H9 (cell line): ENCODE measurements around the gene GRID1. TPM values are rescaled to one million over a fixed set of nuclear protein-coding genes. Genes with fewer than 3 reads are reported as not detected.

Experiments used
- DNase-seq: peaks from one replicate; pipeline ENCODE4 v3.0.0-alpha.2; 2017
- H2AFZ ChIP-seq: one replicate; pipeline ENCODE4 v1.6.1; 2013; ENCODE audit warnings: mild to moderate bottlenecking, low read length, control low read depth, moderate library complexity
- H2AK5ac ChIP-seq: 2 replicates; pipeline ENCODE4 v1.6.1; 2013; ENCODE audit warnings: low read length, control low read depth, mixed read lengths; ENCODE audit not compliant: insufficient read length
- H2BK120ac ChIP-seq: one replicate; pipeline ENCODE4 v1.6.1; 2013; ENCODE audit warnings: low read depth, mild to moderate bottlenecking, low read length, control low read depth, inconsistent platforms; ENCODE audit not compliant: poor library complexity, severe bottlenecking
- H2BK12ac ChIP-seq: 2 replicates; pipeline ENCODE4 v1.6.1; 2013; ENCODE audit warnings: low read length, control low read depth, mixed read lengths, low read depth; ENCODE audit not compliant: insufficient read length
- H2BK15ac ChIP-seq: 2 replicates; pipeline ENCODE4 v1.6.1; 2013; ENCODE audit warnings: low read depth, low read length, control low read depth
- H2BK20ac ChIP-seq: one replicate; pipeline ENCODE4 v1.6.1; 2013; ENCODE audit warnings: low read depth, mild to moderate bottlenecking, low read length, control low read depth, inconsistent platforms; ENCODE audit not compliant: poor library complexity, severe bottlenecking
- H2BK5ac ChIP-seq: 2 replicates; pipeline ENCODE4 v1.6.1; 2013; ENCODE audit warnings: low read length, control low read depth, mixed read lengths; ENCODE audit not compliant: insufficient read length
- H3K14ac ChIP-seq: 2 replicates; pipeline ENCODE4 v1.6.1; 2013; ENCODE audit warnings: low read length, control low read depth; ENCODE audit not compliant: insufficient read depth
- H3K18ac ChIP-seq: 2 replicates; pipeline ENCODE4 v1.6.1; 2013; ENCODE audit warnings: low read depth, mild to moderate bottlenecking, mixed read lengths, low read length, control low read depth; ENCODE audit not compliant: insufficient read length
- H3K23ac ChIP-seq: 2 replicates; pipeline ENCODE4 v1.6.1; 2013; ENCODE audit warnings: low read length, control low read depth, mixed read lengths, low read depth; ENCODE audit not compliant: insufficient read length
- H3K23me2 ChIP-seq: 2 replicates; pipeline ENCODE4 v1.6.1; 2013; ENCODE audit warnings: low read depth, mild to moderate bottlenecking, mixed read lengths, low read length, control low read depth; ENCODE audit not compliant: insufficient read length, poor library complexity, severe bottlenecking
- H3K27ac ChIP-seq: 2 replicates; pipeline ENCODE4 v1.5.1; 2013; ENCODE audit warnings: low read length, control low read depth, mixed read lengths, low read depth; ENCODE audit not compliant: insufficient read length
- H3K27me3 ChIP-seq: 2 replicates; pipeline ENCODE4 v1.6.1; 2013; ENCODE audit warnings: low read length, control low read depth, inconsistent platforms; ENCODE audit not compliant: insufficient read depth
- H3K4ac ChIP-seq: 2 replicates; pipeline ENCODE4 v1.6.1; 2013; ENCODE audit warnings: low read depth, mild to moderate bottlenecking, control low read depth, inconsistent platforms, low read length, moderate library complexity
- H3K4me1 ChIP-seq: 2 replicates; pipeline ENCODE4 v1.6.1; 2013; ENCODE audit warnings: low read length, control low read depth, inconsistent platforms; ENCODE audit not compliant: insufficient read depth
- H3K4me2 ChIP-seq: 2 replicates; pipeline ENCODE4 v1.6.1; 2013; ENCODE audit warnings: low read length, control low read depth, mixed read lengths; ENCODE audit not compliant: insufficient read length, insufficient read depth
- H3K56ac ChIP-seq: 2 replicates; pipeline ENCODE4 v1.6.1; 2013; ENCODE audit warnings: low read depth, mild to moderate bottlenecking, mixed read lengths, low read length, control low read depth; ENCODE audit not compliant: insufficient read length
- H3K79me1 ChIP-seq: 2 replicates; pipeline ENCODE4 v1.6.1; 2013; ENCODE audit warnings: low read depth, mild to moderate bottlenecking, moderate library complexity, low read length, control low read depth, inconsistent platforms; ENCODE audit not compliant: insufficient read depth, poor library complexity, severe bottlenecking
- H3K79me2 ChIP-seq: 2 replicates; pipeline ENCODE4 v1.6.1; 2013; ENCODE audit warnings: low read length, control low read depth, inconsistent platforms; ENCODE audit not compliant: insufficient read depth
- H3K9ac ChIP-seq: 2 replicates; pipeline ENCODE4 v1.6.1; 2013; ENCODE audit warnings: low read length, control low read depth, mixed read lengths; ENCODE audit not compliant: insufficient read length; ENCODE audit errors: extremely low read depth
- H3K9me3 ChIP-seq: one replicate; pipeline ENCODE4 v1.6.1; 2013; ENCODE audit warnings: low read depth, low read length, inconsistent platforms; ENCODE audit not compliant: control insufficient read depth
- H3T11ph ChIP-seq: one replicate; pipeline ENCODE4 v1.6.1; 2013; ENCODE audit warnings: mild to moderate bottlenecking, low read length, control low read depth, inconsistent platforms
- H4K20me1 ChIP-seq: one replicate; pipeline ENCODE4 v1.6.1; 2013; ENCODE audit not compliant: control insufficient read depth, insufficient read length, insufficient read depth
- H4K5ac ChIP-seq: 2 replicates; pipeline ENCODE4 v1.6.1; 2013; ENCODE audit warnings: low read depth, mild to moderate bottlenecking, mixed read lengths, low read length, control low read depth; ENCODE audit not compliant: insufficient read length
- H4K8ac ChIP-seq: replicated peaks from 2 replicates; pipeline ENCODE4 v1.6.1; 2013; ENCODE audit warnings: low read length, control low read depth, mixed read lengths, low read depth; ENCODE audit not compliant: insufficient read length
- H4K91ac ChIP-seq: 2 replicates; pipeline ENCODE4 v1.6.1; 2013; ENCODE audit warnings: low read depth, mild to moderate bottlenecking, moderate library complexity, mixed read lengths, low read length, control low read depth; ENCODE audit not compliant: insufficient read length
- H3K27ac Mint-ChIP-seq, 3 experiments: 2 replicates in 2 of 3; 3 replicates in 1 of 3; pipeline ENCODE4 v1.8.0; 2020 to 2021; ENCODE audit warnings: mixed read lengths in 3 of 3, mild to moderate bottlenecking in 1 of 3, moderate library complexity in 1 of 3
- H3K27me3 Mint-ChIP-seq: 2 replicates; pipeline ENCODE4 v1.8.0; 2021; ENCODE audit warnings: low read depth, mild to moderate bottlenecking, moderate library complexity, mixed read lengths
- H3K36me3 Mint-ChIP-seq, 3 experiments: 2 replicates in 2 of 3; 3 replicates in 1 of 3; pipeline ENCODE4 v1.8.0; 2020 to 2021; ENCODE audit warnings: low read depth in 3 of 3, mixed read lengths in 3 of 3; ENCODE audit not compliant: insufficient read depth in 1 of 3
- H3K4me1 Mint-ChIP-seq, 2 experiments: 2 replicates each; pipeline ENCODE4 v1.8.0; 2020; ENCODE audit warnings: mixed read lengths in 2 of 2
- H3K4me3 Mint-ChIP-seq, 2 experiments: 2 replicates in 1 of 2; 3 replicates in 1 of 2; pipeline ENCODE4 v1.8.0; 2020 to 2021; ENCODE audit warnings: mild to moderate bottlenecking in 2 of 2, mixed read lengths in 2 of 2, moderate library complexity in 1 of 2
- H3K9me3 Mint-ChIP-seq, 2 experiments: 2 replicates in 1 of 2; 3 replicates in 1 of 2; pipeline ENCODE4 v1.8.0; 2020; ENCODE audit warnings: mild to moderate bottlenecking in 2 of 2, mixed read lengths in 2 of 2, moderate library complexity in 1 of 2
- CTCF ChIP-seq: fragments of 200-600 bp; sonication (generic); conservative IDR thresholded peaks from 3 replicates; pipeline ENCODE4 v1.8.0; 2021; ENCODE audit warnings: antibody characterized with exemption, mild to moderate bottlenecking
- WGBS: extraction: QIAGEN DNeasy Blood & Tissue Kit; methylation state at CpG from one replicate; pipeline ENCODE4 v1.1.7; 2013; ENCODE audit warnings: missing lambda C conversion rate, low lambda C conversion rate, mixed read lengths; ENCODE audit not compliant: insufficient read length; ENCODE audit errors: extremely low coverage; 5-methylcytosine and 5-hydroxymethylcytosine counted together
- total RNA-seq: library from RNA; stranded (reverse); gene quantifications from 2 replicates; pipeline ENCODE4 v1.2.1, GENCODE V29; 2021

GRID1 gene
- total RNA-seq, 1 experiment from 2014 or later = 0.35 TPM

DNA sequence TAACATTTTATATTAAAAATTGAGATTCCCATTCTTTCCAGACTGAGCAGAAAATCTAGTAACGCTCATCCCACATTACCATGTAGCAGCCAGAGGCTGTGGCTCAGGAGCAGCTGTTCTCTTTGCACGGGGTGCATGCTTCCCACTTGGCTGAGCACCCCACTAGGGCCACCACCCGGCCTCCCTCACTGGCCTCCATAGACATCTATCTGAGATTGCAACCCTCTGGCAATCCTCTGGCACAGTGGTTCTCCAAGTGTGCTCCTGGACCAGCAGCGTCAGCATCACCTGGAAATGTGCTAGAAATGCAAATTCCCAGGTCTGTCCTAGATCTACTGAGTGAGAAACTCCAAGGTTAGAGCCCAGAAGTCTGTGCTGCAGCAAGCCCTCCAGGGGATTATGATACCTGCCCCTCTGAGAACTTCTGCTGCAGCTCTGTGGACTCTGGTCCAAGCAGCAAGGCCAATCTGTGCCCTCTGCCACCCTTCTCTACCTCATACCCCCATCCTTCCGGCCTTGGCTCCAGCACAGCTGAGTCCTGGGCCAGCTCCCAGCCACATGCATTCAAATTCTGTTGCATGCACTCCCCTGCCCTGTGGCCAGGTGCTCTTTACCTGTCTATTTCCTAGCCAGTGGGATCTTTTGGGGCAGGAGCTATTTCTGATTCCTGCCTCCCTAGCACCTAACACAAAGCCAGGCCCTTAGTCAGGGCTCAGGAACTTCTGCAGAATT lies 301.5 kb downstream of the GRID1 start:
- no peak for DNase-seq
- no peaks in the 10 kb centered on the region; a peak in 1 of 7 replicates for H3K36me3 Mint-ChIP-seq
- no peak overlapping the region for H3K4me3 Mint-ChIP-seq
- H3K4ac ChIP-seq = no peak overlapping the region
- H3K18ac ChIP-seq = no peak overlapping the region
- no peak overlapping the region for H2AFZ ChIP-seq
- H3K9ac ChIP-seq = no peak overlapping the region
- H3K9me3 Mint-ChIP-seq = no peaks in the 10 kb centered on the region
- H3K27me3 Mint-ChIP-seq = peaks cover 3% of the 10 kb centered on the region; the same call in 1 of the 2 replicates
- no peaks in the 10 kb centered on the region for H4K20me1 ChIP-seq
- no peak overlapping the region for H4K8ac ChIP-seq
- no peak overlapping the region for H3K27ac Mint-ChIP-seq
- no peak overlapping the region for H4K91ac ChIP-seq
- no peak overlapping the region for H2AK5ac ChIP-seq
- no peak overlapping the region for H3K23ac ChIP-seq
- H4K5ac ChIP-seq = no peak overlapping the region
- no peak overlapping the region for H3K4me2 ChIP-seq
- H3K79me1 ChIP-seq = no peaks in the 10 kb centered on the region
- no peaks in the 10 kb centered on the region for H3K9me3 ChIP-seq
- no peak overlapping the region for H2BK12ac ChIP-seq
- no peak overlapping the region for H2BK15ac ChIP-seq
- H2BK5ac ChIP-seq = no peak overlapping the region
- H3K23me2 ChIP-seq = no peaks in the 10 kb centered on the region
- no peaks in the 10 kb centered on the region for H3K27me3 ChIP-seq
- no peak overlapping the region for H2BK20ac ChIP-seq
- H3K56ac ChIP-seq = no peak overlapping the region
- no CpG with 5 or more reads among the region's 5 CpGs for WGBS
- H2BK120ac ChIP-seq = no peak overlapping the region
- no peak overlapping the region for H3K27ac ChIP-seq
- no peak overlapping the region for H3T11ph ChIP-seq
- H3K4me1 Mint-ChIP-seq = peaks cover 2 to 7% of the 10 kb centered on the region in 2 experiments; a peak in 2 of 4 replicates
- H3K79me2 ChIP-seq = no peaks in the 10 kb centered on the region
- H3K14ac ChIP-seq = no peak overlapping the region
- no peaks in the 10 kb centered on the region for H3K4me1 ChIP-seq
- no peak for TF ChIP-seq CTCF
